IMR-90 (cell line): ENCODE data around the gene INO80.

Source experiments
- BHLHE40 ChIP-seq: fragments of 150-350 bp; IDR thresholded peaks from 2 replicates; pipeline ENCODE4 v1.6.1; 2016; ENCODE audit warnings: mild to moderate bottlenecking, low read depth, low read length
- CHD1 ChIP-seq: IDR thresholded peaks from 2 replicates; pipeline ENCODE4 v1.6.1; 2012; ENCODE audit warnings: low read depth, low read length, improper control_type of control experiment
- CTCF ChIP-seq: conservative IDR thresholded peaks from 2 replicates; pipeline ENCODE4 v1.5.1; 2012; ENCODE audit warnings: mild to moderate bottlenecking, low read depth, low read length, improper control_type of control experiment
- MAFK ChIP-seq: IDR thresholded peaks from 2 replicates; pipeline ENCODE4 v1.6.1; 2012; ENCODE audit warnings: low read depth, low read length, improper control_type of control experiment
- MXI1 ChIP-seq: IDR thresholded peaks from 2 replicates; pipeline ENCODE4 v1.6.1; 2012; ENCODE audit warnings: low read depth, mild to moderate bottlenecking, low read length, moderate library complexity, borderline replicate concordance
- POLR2A ChIP-seq: IDR thresholded peaks from 2 replicates; pipeline ENCODE4 v1.6.1; 2012; ENCODE audit warnings: mild to moderate bottlenecking, low read depth, low read length
- RCOR1 ChIP-seq: IDR thresholded peaks from 2 replicates; pipeline ENCODE4 v1.6.1; 2012; ENCODE audit warnings: mild to moderate bottlenecking, low read length, improper control_type of control experiment; ENCODE audit not compliant: insufficient replicate concordance
- USF2 ChIP-seq: fragments of 150-350 bp; IDR thresholded peaks from 2 replicates; pipeline ENCODE4 v1.6.1; 2017; ENCODE audit warnings: mild to moderate bottlenecking, antibody characterized with exemption, low read length, low read depth

GRCh38 chr15:41048852-41049251 is 67.2 kb downstream of the INO80 start:
- TF ChIP-seq POLR2A (no peak), USF2 (no peak), RCOR1 (no peak), CTCF (no peak), MAFK (no peak), MXI1 (no peak), BHLHE40 (no peak), CHD1 (no peak)
